HL-60 (cell line): ENCODE data around the gene FKBP15.
"Not testable (repeated sequence)": the region's sequence is repeated elsewhere in the genome, so short reads cannot be mapped to it uniquely, and the experiment has no call there.

Source experiments
- DNase-seq, 2 experiments: peaks; one replicate each; pipeline ENCODE4 v3.0.0-alpha.2; 2010 to 2020; ENCODE audit warnings: low read depth in 1 of 2, low spot score in 1 of 2
- H3K27ac ChIP-seq: fragments of 250-450 bp; sonication (Bioruptor Pico); replicated peaks from 2 replicates; pipeline ENCODE4 v1.5.1; 2020; ENCODE audit warnings: mild to moderate bottlenecking, moderate library complexity
- H3K27me3 ChIP-seq: fragments of 250-450 bp; sonication (Bioruptor Pico); 2 replicates; pipeline ENCODE4 v1.5.1; 2021; ENCODE audit warnings: mild to moderate bottlenecking, moderate library complexity; ENCODE audit not compliant: insufficient read depth, poor library complexity, severe bottlenecking
- H3K4me3 ChIP-seq: replicated peaks from 2 replicates; pipeline ENCODE4 v1.5.1; 2011; ENCODE audit warnings: mild to moderate bottlenecking, control low read depth, low read length; ENCODE audit not compliant: insufficient read depth
- GABPA ChIP-seq: IDR thresholded peaks from 2 replicates; pipeline ENCODE4 v1.6.1; 2012; ENCODE audit warnings: low read depth
- POLR2AphosphoS5 ChIP-seq: IDR thresholded peaks from 2 replicates; pipeline ENCODE4 v1.6.1; 2012; ENCODE audit warnings: low read depth
- SPI1 ChIP-seq: IDR thresholded peaks from 2 replicates; pipeline ENCODE4 v1.6.1; 2012; ENCODE audit warnings: low read depth, mild to moderate bottlenecking, borderline replicate concordance
- TF ChIP-seq, protein P1 (sequence below): IDR thresholded peaks from 2 replicates; pipeline ENCODE4 v1.6.1; 2012; ENCODE audit warnings: low read depth; ENCODE audit not compliant: insufficient replicate concordance
- TF ChIP-seq, protein P2 (sequence below): IDR thresholded peaks from one replicate; pipeline ENCODE4 v1.5.1; 2011; ENCODE audit warnings: low read length, control low read depth, inconsistent platforms; ENCODE audit not compliant: insufficient read depth

The FKBP15 gene

DNA sequence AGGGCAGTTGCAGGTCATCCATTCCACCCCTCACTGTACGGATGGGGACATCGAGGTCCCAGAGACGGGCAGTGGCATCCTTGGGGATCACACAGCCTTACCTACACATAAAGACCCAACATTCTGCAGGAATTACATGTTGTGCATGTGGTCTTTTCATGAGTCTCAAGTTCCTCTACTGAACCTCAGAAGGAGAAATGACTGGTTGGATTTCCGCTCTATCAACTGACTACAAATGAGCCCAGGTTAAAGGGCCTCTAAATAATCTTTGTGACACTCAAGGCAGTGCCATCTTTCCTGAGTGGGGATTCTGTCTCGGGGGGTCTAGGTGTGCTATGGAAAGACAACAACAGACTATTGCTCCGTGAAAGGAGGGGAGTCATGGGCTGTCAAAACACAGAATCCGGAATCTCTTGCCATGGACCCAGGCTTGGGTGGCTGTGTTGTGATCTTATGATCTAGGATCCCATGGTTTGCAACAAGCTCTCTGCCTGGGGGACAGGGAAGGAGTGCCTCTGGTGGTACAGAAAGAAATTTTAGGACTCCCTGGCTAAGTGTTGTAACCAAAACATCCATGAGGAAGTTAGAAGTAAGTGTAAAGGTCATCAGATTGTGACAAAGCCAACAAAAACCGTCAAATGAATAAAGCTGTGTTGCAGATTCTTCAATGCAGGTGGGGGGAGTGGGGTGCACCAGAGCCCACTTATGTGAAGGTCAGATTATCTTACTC is 72.1 kb downstream of the FKBP15 start:
- peak; percentile 38 to 52 for DNase-seq

DNA sequence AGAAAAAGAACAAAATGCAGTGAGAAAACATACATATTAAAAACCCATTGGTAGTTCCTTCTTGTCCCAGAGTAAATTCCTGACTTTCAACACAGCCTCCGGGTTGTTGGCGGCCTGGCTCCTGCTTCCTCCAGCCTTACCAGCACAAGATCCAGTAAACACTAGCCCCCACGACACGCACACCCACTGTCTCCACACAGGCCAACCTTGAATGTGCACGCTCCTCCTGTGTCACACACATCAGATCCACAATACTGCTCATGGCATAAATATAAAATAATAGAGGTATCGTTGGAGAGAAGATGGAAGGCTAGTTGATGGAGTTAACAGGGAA is 72.7 kb downstream of the FKBP15 start:
- no peak for TF ChIP-seq GABPA
- TF ChIP-seq, protein P1, sequence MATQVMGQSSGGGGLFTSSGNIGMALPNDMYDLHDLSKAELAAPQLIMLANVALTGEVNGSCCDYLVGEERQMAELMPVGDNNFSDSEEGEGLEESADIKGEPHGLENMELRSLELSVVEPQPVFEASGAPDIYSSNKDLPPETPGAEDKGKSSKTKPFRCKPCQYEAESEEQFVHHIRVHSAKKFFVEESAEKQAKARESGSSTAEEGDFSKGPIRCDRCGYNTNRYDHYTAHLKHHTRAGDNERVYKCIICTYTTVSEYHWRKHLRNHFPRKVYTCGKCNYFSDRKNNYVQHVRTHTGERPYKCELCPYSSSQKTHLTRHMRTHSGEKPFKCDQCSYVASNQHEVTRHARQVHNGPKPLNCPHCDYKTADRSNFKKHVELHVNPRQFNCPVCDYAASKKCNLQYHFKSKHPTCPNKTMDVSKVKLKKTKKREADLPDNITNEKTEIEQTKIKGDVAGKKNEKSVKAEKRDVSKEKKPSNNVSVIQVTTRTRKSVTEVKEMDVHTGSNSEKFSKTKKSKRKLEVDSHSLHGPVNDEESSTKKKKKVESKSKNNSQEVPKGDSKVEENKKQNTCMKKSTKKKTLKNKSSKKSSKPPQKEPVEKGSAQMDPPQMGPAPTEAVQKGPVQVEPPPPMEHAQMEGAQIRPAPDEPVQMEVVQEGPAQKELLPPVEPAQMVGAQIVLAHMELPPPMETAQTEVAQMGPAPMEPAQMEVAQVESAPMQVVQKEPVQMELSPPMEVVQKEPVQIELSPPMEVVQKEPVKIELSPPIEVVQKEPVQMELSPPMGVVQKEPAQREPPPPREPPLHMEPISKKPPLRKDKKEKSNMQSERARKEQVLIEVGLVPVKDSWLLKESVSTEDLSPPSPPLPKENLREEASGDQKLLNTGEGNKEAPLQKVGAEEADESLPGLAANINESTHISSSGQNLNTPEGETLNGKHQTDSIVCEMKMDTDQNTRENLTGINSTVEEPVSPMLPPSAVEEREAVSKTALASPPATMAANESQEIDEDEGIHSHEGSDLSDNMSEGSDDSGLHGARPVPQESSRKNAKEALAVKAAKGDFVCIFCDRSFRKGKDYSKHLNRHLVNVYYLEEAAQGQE, result no peak
- no peak for TF ChIP-seq POLR2AphosphoS5
- TF ChIP-seq, protein P2, sequence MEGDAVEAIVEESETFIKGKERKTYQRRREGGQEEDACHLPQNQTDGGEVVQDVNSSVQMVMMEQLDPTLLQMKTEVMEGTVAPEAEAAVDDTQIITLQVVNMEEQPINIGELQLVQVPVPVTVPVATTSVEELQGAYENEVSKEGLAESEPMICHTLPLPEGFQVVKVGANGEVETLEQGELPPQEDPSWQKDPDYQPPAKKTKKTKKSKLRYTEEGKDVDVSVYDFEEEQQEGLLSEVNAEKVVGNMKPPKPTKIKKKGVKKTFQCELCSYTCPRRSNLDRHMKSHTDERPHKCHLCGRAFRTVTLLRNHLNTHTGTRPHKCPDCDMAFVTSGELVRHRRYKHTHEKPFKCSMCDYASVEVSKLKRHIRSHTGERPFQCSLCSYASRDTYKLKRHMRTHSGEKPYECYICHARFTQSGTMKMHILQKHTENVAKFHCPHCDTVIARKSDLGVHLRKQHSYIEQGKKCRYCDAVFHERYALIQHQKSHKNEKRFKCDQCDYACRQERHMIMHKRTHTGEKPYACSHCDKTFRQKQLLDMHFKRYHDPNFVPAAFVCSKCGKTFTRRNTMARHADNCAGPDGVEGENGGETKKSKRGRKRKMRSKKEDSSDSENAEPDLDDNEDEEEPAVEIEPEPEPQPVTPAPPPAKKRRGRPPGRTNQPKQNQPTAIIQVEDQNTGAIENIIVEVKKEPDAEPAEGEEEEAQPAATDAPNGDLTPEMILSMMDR, result no peak
- TF ChIP-seq SPI1, result no peak
- no peak for DNase-seq
- no peaks in the 10 kb centered on the region for H3K27me3 ChIP-seq

More for the DNA sequence above, 72.1 kb downstream of the FKBP15 start:
- TF ChIP-seq, protein P2, result no peak
- TF ChIP-seq GABPA (no peak), SPI1 (no peak; the same call in 1 of the 2 replicates), POLR2AphosphoS5 (no peak)
- TF ChIP-seq, protein P1, result no peak
- Histone ChIP-seq H3K27me3 (no peaks in the 10 kb centered on the region), H3K4me3 (no peak overlapping the region), H3K27ac (peak overlapping the region; percentile 53)

DNA sequence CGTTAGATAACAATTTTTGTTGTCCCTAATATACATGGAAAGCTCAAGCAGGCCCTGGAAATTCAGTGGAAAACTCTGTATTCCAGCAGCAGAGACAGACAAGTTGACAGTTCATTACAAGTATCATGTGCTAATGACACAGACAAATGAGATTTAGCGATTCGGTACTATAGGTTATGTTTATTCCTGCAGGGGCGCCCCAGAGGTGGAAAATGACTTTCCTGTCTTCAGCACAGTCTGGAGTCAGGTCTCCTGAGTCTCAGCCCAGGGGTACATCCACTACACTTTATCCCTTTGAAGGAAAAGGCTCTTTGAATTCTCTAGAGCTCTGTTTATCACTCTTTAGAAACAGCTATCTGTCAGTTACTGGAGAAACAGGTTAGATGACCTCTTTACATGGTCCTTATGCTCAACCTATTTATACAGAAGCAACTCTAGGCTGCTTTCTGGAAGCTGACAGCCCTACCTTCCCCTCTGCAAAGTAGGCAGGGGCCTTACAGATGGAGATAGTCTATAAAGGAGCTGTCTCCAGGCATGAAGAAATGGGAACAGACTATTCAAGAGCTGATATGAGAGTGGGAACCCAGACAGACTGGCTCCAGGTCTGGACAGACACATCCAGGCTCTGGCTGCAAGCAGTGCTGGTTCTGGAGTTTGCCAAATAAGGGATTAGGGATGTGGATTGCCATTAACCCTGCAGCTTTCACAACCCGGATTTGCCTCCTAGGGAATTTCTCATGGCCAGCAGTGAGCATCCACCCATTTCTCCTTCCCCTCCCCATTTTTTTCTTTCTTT is 77.4 kb downstream of the FKBP15 start:
- TF ChIP-seq GABPA, result no peak
- TF ChIP-seq SPI1, result no peak
- TF ChIP-seq, protein P2, result no peak
- TF ChIP-seq POLR2AphosphoS5, result no peak
- TF ChIP-seq, protein P1, result no peak
- no peak overlapping the region for H3K27ac ChIP-seq
- no peak overlapping the region for H3K4me3 ChIP-seq
- no peaks in the 10 kb centered on the region for H3K27me3 ChIP-seq
- DNase-seq, result no peak

More for the DNA sequence above, 72.7 kb downstream of the FKBP15 start:
- no peak overlapping the region for H3K4me3 ChIP-seq
- no peak overlapping the region; the same call in 1 of the 2 replicates for H3K27ac ChIP-seq

DNA sequence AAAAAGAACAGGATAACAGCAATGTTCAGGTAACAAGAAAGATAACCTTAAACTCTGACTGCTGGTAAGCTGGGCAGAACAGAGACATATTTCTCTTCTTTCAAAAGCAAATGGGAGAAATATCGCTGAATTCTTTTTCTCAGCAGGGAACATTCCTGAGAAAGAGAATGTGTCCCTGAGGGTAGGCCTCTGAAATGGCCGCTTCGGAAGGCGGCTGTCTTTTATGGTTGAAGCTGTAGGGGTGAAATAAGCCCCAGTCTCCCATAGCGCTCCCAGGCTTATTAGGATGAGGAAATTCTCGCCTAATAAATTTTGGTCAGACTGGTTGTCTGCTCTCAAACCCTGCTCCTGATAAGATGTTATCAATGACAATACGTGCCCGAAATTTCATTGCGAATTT is 80.2 kb downstream of the FKBP15 start:
- not testable (repeated sequence) for H3K27me3 ChIP-seq, DNase-seq, H3K4me3 ChIP-seq, H3K27ac ChIP-seq
